LNCaP clone FGC (cell line): ENCODE results near the gene CES2.

Source experiments
- DNase-seq: peaks from one replicate; pipeline ENCODE4 v3.0.0-alpha.2; 2011; ENCODE audit warnings: low read depth
- H3K4me3 ChIP-seq: 2 replicates; pipeline ENCODE4 v1.5.1; 2011; ENCODE audit warnings: mild to moderate bottlenecking, low read depth, low read length, control low read depth
- CTCF ChIP-seq: IDR thresholded peaks from 2 replicates; pipeline ENCODE4 v1.5.1; 2012; ENCODE audit warnings: mild to moderate bottlenecking; ENCODE audit not compliant: control insufficient read depth, insufficient read depth; ENCODE audit errors: extremely low read depth

The CES2 gene

GRCh38 chr16:66906916-66907836 lies 28.1 kb upstream of the CES2 start:
- no peak for DNase-seq
- TF ChIP-seq CTCF, result no peak

GRCh38 chr16:66908116-66908515 lies 27.2 kb upstream of the CES2 start:
- DNase-seq, result no peak
- H3K4me3 ChIP-seq, result no peak overlapping the region
- TF ChIP-seq CTCF, result no peak

More at GRCh38 chr16:66906916-66907836, 28.1 kb upstream of the CES2 start:
- H3K4me3 ChIP-seq, result no peak overlapping the region

- DNase-seq, result no peak
Measured at GRCh38 chr16:66908762-66909559, 26.4 kb upstream of the CES2 start.

GRCh38 chr16:66910175-66910940 lies 25.0 kb upstream of the CES2 start:
- DNase-seq, result no peak
- H3K4me3 ChIP-seq, result no peak overlapping the region
- no peak for TF ChIP-seq CTCF

More at GRCh38 chr16:66908762-66909559, 26.4 kb upstream of the CES2 start:
- no peak for TF ChIP-seq CTCF
- H3K4me3 ChIP-seq, result no peak overlapping the region

GRCh38 chr16:66911112-66911511 lies 24.2 kb upstream of the CES2 start:
- no peak overlapping the region for H3K4me3 ChIP-seq
- no peak for TF ChIP-seq CTCF
- DNase-seq, result no peak

GRCh38 chr16:66911801-66912200 lies 23.5 kb upstream of the CES2 start:
- no peak for DNase-seq
- TF ChIP-seq CTCF, result no peak
- H3K4me3 ChIP-seq, result no peak overlapping the region
